Liver (tissue), 3 donors: Measurements from ENCODE around the gene GLRX5.

Experiments used
- TAF1 ChIP-seq: conservative IDR thresholded peaks from 2 replicates; pipeline ENCODE4 v1.6.1; 2016; ENCODE audit warnings: antibody characterized with exemption, mild to moderate bottlenecking
- TF ChIP-seq, protein P1 (sequence below): fragments of 150-350 bp; IDR thresholded peaks from 2 replicates; pipeline ENCODE4 v1.5.1; 2017; ENCODE audit warnings: improper control_type of control experiment, low read depth, low read length; ENCODE audit not compliant: missing input control
- donor health status: healthy.
- donor health status: healthy.

- TF ChIP-seq TAF1: no peak
- TF ChIP-seq, protein P1, sequence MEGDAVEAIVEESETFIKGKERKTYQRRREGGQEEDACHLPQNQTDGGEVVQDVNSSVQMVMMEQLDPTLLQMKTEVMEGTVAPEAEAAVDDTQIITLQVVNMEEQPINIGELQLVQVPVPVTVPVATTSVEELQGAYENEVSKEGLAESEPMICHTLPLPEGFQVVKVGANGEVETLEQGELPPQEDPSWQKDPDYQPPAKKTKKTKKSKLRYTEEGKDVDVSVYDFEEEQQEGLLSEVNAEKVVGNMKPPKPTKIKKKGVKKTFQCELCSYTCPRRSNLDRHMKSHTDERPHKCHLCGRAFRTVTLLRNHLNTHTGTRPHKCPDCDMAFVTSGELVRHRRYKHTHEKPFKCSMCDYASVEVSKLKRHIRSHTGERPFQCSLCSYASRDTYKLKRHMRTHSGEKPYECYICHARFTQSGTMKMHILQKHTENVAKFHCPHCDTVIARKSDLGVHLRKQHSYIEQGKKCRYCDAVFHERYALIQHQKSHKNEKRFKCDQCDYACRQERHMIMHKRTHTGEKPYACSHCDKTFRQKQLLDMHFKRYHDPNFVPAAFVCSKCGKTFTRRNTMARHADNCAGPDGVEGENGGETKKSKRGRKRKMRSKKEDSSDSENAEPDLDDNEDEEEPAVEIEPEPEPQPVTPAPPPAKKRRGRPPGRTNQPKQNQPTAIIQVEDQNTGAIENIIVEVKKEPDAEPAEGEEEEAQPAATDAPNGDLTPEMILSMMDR: no peak
Observed at GRCh38 chr14:95562892-95563685, 28.2 kb downstream of the GLRX5 start.
